Smooth muscle cell (in vitro differentiated cells): Measurements from ENCODE around the gene TGFBI. TPM values are rescaled to one million over a fixed set of nuclear protein-coding genes. Genes with fewer than 3 reads are reported as not detected.
A peak's percentile ranks its signal among the peaks of the same experiment; 100 is the strongest.
"Not testable (repeated sequence)": the region's sequence is repeated elsewhere in the genome, so short reads cannot be mapped to it uniquely, and the experiment has no call there.

Experiments
- DNase-seq: peaks from one replicate; lab custom pipeline; 2025; ENCODE audit not compliant: unreplicated experiment; lab: John Stamatoyannopoulos, UW
- H2AFZ ChIP-seq: fragments of 200-600 bp; sonication (generic); 2 replicates; pipeline ENCODE4 v1.6.0; 2016; ENCODE audit warnings: antibody characterized with exemption, low read depth, mild to moderate bottlenecking
- H3F3A ChIP-seq: fragments of 200-600 bp; sonication (generic); 2 replicates; pipeline ENCODE4 v1.6.0; 2017; ENCODE audit warnings: antibody characterized with exemption, low read depth
- H3K27ac ChIP-seq: fragments of 200-600 bp; sonication (generic); 2 replicates; pipeline ENCODE4 v1.5.1; 2016; ENCODE audit warnings: low read depth, mild to moderate bottlenecking
- H3K27me3 ChIP-seq: fragments of 200-600 bp; sonication (generic); 2 replicates; pipeline ENCODE4 v1.6.1; 2016; ENCODE audit warnings: low read depth, mild to moderate bottlenecking
- H3K36me3 ChIP-seq: fragments of 200-600 bp; sonication (generic); 2 replicates; pipeline ENCODE4 v1.5.1; 2016; ENCODE audit warnings: low read depth
- H3K4me1 ChIP-seq: fragments of 200-600 bp; sonication (generic); 2 replicates; pipeline ENCODE4 v1.5.1; 2016; ENCODE audit warnings: low read depth
- H3K4me2 ChIP-seq: fragments of 200-600 bp; sonication (generic); 2 replicates; pipeline ENCODE4 v1.6.0; 2016; ENCODE audit warnings: mild to moderate bottlenecking
- H3K4me3 ChIP-seq: fragments of 200-600 bp; sonication (generic); 2 replicates; pipeline ENCODE4 v1.5.1; 2016; ENCODE audit warnings: mild to moderate bottlenecking
- H3K79me2 ChIP-seq: fragments of 200-600 bp; sonication (generic); 2 replicates; pipeline ENCODE4 v1.6.0; 2016; ENCODE audit warnings: low read depth, mild to moderate bottlenecking
- H3K9ac ChIP-seq: fragments of 200-600 bp; sonication (generic); 2 replicates; pipeline ENCODE4 v1.6.0; 2016; ENCODE audit warnings: low read depth
- H3K9me3 ChIP-seq: fragments of 200-600 bp; sonication (generic); replicated peaks from 2 replicates; pipeline ENCODE4 v1.5.1; 2016; ENCODE audit warnings: low read depth
- H4K20me1 ChIP-seq: fragments of 200-600 bp; sonication (generic); 2 replicates; pipeline ENCODE4 v1.6.0; 2016; ENCODE audit warnings: low read depth
- WGBS: methylation state at CpG from one replicate; pipeline ENCODE4 v1.1.7; 2016; ENCODE audit warnings: low lambda C conversion rate; 5-methylcytosine and 5-hydroxymethylcytosine counted together
- polyA plus RNA-seq: library from polyadenylated mRNA; unstranded; fragments of >200 nt; fragmentation: Nextera tagmentation; extraction: Ambion mirVana; gene quantifications from 2 replicates; pipeline ENCODE4 v1.2.1, GENCODE V29; 2016
- total RNA-seq: library from RNA; depleted of rRNA; stranded (reverse); fragments of >200 nt; gene quantifications from 2 replicates; pipeline ENCODE4 v1.2.3, GENCODE V29; 2014
- TF ChIP-seq, protein P1 (sequence below): fragments of 200-600 bp; sonication (generic); IDR thresholded peaks from 2 replicates; pipeline ENCODE4 v1.5.1; 2017; ENCODE audit warnings: borderline replicate concordance, mild to moderate bottlenecking, antibody characterized with exemption; ENCODE audit not compliant: insufficient read depth, poor library complexity, severe bottlenecking

TGFBI gene
- total and polyA plus RNA-seq, 2 experiments from 2014 or later: 2,505 to 2,635 TPM

DNA sequence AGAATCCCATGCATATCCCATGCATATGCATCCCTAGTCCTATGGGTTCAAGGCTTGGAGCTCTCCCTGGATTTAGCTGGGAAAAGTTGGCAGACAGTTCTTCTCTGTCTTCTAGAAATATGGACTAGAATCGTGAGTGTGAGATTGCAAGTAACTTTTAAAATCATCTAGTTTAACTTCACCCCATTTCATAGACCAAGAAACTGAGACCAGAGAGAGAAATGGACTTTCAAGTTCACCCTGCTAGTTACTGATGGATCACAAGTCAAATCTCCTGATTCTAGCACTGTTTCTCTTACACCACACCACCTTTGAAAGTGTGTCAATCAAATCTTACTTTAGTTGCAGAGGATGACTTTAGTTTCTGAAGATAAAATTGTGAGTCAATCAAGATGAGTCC is 13.4 kb downstream of the TGFBI start:
- Histone ChIP-seq H3F3A (peaks cover 32% of the 10 kb centered on the region), H3K4me3 (no peak overlapping the region), H2AFZ (no peak overlapping the region), H3K4me2 (peak overlapping the region; percentile 14), H3K9ac (peak overlapping the region; percentile 31), H3K27me3 (no peaks in the 10 kb centered on the region), H3K36me3 (no peaks in the 10 kb centered on the region), H4K20me1 (peaks cover 15% of the 10 kb centered on the region), H3K4me1 (peaks cover 12% of the 10 kb centered on the region), H3K79me2 (peaks cover 7% of the 10 kb centered on the region), H3K9me3 (no peaks in the 10 kb centered on the region), H3K27ac (peak overlapping the region; percentile 95)
- DNase-seq: no peak
- 88% methylated on average over 1 of the region's 1 CpG for WGBS
- TF ChIP-seq, protein P1, sequence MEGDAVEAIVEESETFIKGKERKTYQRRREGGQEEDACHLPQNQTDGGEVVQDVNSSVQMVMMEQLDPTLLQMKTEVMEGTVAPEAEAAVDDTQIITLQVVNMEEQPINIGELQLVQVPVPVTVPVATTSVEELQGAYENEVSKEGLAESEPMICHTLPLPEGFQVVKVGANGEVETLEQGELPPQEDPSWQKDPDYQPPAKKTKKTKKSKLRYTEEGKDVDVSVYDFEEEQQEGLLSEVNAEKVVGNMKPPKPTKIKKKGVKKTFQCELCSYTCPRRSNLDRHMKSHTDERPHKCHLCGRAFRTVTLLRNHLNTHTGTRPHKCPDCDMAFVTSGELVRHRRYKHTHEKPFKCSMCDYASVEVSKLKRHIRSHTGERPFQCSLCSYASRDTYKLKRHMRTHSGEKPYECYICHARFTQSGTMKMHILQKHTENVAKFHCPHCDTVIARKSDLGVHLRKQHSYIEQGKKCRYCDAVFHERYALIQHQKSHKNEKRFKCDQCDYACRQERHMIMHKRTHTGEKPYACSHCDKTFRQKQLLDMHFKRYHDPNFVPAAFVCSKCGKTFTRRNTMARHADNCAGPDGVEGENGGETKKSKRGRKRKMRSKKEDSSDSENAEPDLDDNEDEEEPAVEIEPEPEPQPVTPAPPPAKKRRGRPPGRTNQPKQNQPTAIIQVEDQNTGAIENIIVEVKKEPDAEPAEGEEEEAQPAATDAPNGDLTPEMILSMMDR: no peak

DNA sequence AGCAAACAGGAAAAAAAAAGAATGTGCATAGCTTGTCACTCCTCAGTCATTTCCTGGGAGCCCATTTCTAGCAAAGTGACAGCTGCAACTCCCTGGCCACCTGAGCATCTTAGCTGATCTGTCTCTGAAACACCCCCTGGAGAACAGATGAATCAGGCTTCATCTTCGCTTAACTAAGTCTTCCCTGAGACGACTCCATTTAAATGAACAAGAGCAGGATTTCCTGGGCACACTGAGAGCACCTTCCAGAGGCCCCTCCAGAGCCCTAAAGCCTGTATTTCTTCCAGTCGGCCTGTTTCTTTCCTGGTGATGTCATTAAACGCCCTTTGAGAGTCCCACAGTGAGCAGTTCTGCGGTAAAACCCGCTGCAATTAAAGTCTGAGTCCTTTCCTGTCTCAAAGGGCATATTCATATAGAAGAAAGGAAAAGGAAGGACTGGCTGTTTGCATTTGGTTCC is 13.9 kb downstream of the TGFBI start:
- DNase-seq: no peak
- H3F3A ChIP-seq: peaks cover 38% of the 10 kb centered on the region
- peaks cover 4% of the 10 kb centered on the region for H3K36me3 ChIP-seq
- H3K9ac ChIP-seq: peak overlapping the region; percentile 44
- H2AFZ ChIP-seq: no peak overlapping the region
- peak overlapping the region; percentile 38 for H3K4me2 ChIP-seq
- H4K20me1 ChIP-seq: peaks cover 15% of the 10 kb centered on the region
- H3K4me3 ChIP-seq: no peak overlapping the region
- peak overlapping the region; percentile 95 for H3K27ac ChIP-seq
- H3K79me2 ChIP-seq: peaks cover 7% of the 10 kb centered on the region
- no peaks in the 10 kb centered on the region for H3K27me3 ChIP-seq
- H3K9me3 ChIP-seq: no peaks in the 10 kb centered on the region
- TF ChIP-seq, protein P1: no peak
- peaks cover 12% of the 10 kb centered on the region for H3K4me1 ChIP-seq
- WGBS: 8% methylated on average over 6 of the region's 6 CpGs

DNA sequence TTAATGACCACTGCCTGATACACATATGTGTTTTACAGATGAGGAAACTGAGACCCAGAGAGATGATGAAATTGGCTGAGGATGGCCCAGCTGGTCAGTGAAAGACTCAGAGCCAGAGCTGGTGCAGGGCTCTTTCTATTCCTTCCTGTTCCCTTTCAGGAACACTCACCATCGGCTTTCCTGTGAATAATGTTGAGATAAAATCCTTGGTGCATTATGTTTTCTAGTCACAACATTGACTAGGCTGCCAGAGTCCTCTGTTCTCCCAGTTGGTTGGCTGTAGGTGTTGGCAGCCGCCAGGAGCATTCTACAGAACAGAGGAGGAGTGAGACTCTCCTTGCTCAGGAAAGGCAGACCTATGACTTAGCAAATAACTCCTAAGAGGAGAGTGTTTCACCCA is 14.8 kb downstream of the TGFBI start:
- Histone ChIP-seq H3K4me3 (no peak overlapping the region), H2AFZ (no peak overlapping the region), H3F3A (peaks cover 46% of the 10 kb centered on the region), H4K20me1 (peaks cover 15% of the 10 kb centered on the region), H3K79me2 (peaks cover 9% of the 10 kb centered on the region), H3K36me3 (peaks cover 12% of the 10 kb centered on the region), H3K9ac (peak overlapping the region; percentile 44), H3K27me3 (no peaks in the 10 kb centered on the region), H3K27ac (peak overlapping the region; percentile 95), H3K4me2 (peak overlapping the region; percentile 38), H3K9me3 (no peaks in the 10 kb centered on the region), H3K4me1 (peaks cover 12% of the 10 kb centered on the region)
- WGBS: 72% methylated on average over 2 of the region's 2 CpGs
- no peak for DNase-seq
- TF ChIP-seq, protein P1: no peak

DNA sequence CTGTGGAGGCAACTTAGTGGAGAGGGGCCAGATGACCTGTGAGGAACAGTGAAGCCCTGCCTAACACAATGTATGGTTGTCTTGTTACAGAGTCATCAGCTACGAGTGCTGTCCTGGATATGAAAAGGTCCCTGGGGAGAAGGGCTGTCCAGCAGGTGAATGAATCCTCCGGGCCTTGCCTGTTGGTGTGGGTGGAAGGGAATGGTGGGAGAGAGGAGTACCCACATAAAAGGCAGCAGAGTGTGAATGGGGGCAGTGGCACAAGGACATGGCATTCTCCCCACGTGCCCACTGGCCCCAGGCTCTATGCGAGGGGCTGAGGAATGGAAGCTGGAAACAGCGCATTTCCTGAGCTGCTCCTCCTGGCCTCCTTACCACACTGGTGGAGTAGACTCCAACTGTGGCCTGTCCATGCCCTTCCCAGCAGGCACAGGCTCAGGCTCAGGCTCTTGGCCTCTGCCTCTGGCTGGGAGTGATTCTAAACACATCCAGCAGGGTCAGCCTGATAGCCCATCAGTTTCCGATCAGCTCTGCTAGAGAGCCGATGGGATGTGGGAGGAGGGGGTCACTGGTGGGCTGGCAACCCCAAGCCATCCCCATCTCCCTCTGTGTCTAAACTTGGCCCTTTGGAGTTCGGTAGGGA is 15.3 kb downstream of the TGFBI start:
- Histone ChIP-seq H3K79me2 (peaks cover 4% of the 10 kb centered on the region), H3K9me3 (no peaks in the 10 kb centered on the region), H3K4me2 (no peak overlapping the region), H3K4me3 (no peak overlapping the region), H4K20me1 (peaks cover 15% of the 10 kb centered on the region), H3K36me3 (peaks cover 13% of the 10 kb centered on the region), H3K4me1 (peaks cover 12% of the 10 kb centered on the region), H2AFZ (no peak overlapping the region), H3K27me3 (no peaks in the 10 kb centered on the region), H3K9ac (peak overlapping the region; percentile 44), H3F3A (peaks cover 47% of the 10 kb centered on the region), H3K27ac (peak overlapping the region; percentile 95)
- no peak for DNase-seq
- WGBS: 91% methylated on average over 8 of the region's 8 CpGs
- TF ChIP-seq, protein P1: no peak

DNA sequence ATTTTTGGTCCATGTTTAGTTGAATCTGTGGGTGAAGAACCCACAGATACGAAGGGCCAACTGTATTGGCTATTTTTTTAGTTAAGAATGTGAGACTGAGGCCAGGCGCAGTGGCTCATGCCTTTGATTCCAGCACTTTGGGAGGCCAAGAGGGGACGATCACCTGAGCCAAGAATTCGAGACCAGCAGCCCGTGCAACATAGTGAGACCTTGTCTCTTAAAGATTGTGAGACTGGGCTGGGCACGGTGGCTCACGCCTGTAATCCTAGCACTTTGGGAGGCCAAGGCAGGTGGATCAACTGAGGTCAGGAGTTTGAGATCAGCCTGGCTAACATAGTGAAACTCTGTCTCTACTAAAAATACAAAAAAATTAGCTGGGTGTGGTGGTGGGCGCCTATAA is 16.2 kb downstream of the TGFBI start:
- Histone ChIP-seq H3K27ac (peak overlapping the region; percentile 95), H3K4me1 (peaks cover 12% of the 10 kb centered on the region), H3F3A (peaks cover 54% of the 10 kb centered on the region), H4K20me1 (peaks cover 15% of the 10 kb centered on the region), H3K36me3 (peaks cover 13% of the 10 kb centered on the region)
- H3K79me2 ChIP-seq, H3K4me3 ChIP-seq, H3K27me3 ChIP-seq, H3K9ac ChIP-seq, DNase-seq, H3K4me2 ChIP-seq, H3K9me3 ChIP-seq, H2AFZ ChIP-seq: not testable (repeated sequence)
- WGBS: 86% methylated on average over 8 of the region's 8 CpGs
